Psoas muscle (tissue), 8 donors: Measurements from ENCODE around the gene TRAPPC1. TPM values are rescaled to one million over a fixed set of nuclear protein-coding genes. Genes with fewer than 3 reads are reported as not detected.

Experiments
- ATAC-seq, 4 donors: fragments of 200-7000 bp; cut with Tn5 transposase; one replicate each; pipeline ENCODE4 v1.9.1; 2020; ENCODE audit warnings: moderate library complexity in 3 of 4, mild to moderate bottlenecking in 2 of 4
- DNase-seq, 2 donors: peaks; one replicate each; pipeline ENCODE4 v3.0.0-alpha.2; 2020
- H3K27ac ChIP-seq: fragments of 200-600 bp; one replicate; pipeline ENCODE4 v1.8.0; 2022
- H3K27me3 ChIP-seq, 3 donors: fragments of 200-600 bp in 1 of 3; one replicate each; pipeline versions ENCODE4 v1.6.1 to v1.8.0; 2013 to 2022; ENCODE audit warnings: low read length in 2 of 3, mild to moderate bottlenecking in 2 of 3, moderate library complexity in 1 of 3; ENCODE audit not compliant: insufficient read depth in 3 of 3
- H3K36me3 ChIP-seq, 2 donors: fragments of 200-600 bp in 1 of 2; one replicate each; pipeline versions ENCODE4 v1.6.1 to v1.8.0; 2013 to 2022; ENCODE audit warnings: low read depth in 1 of 2, mild to moderate bottlenecking in 1 of 2, moderate library complexity in 1 of 2; ENCODE audit not compliant: insufficient read depth in 1 of 2
- H3K4me1 ChIP-seq: fragments of 200-600 bp; one replicate; pipeline ENCODE4 v1.8.0; 2022
- H3K4me3 ChIP-seq: fragments of 200-600 bp; one replicate; pipeline ENCODE4 v1.8.0; 2022; ENCODE audit warnings: mild to moderate bottlenecking
- H3K9me3 ChIP-seq: fragments of 200-600 bp; one replicate; pipeline ENCODE4 v1.8.0; 2022
- WGBS, 3 donors: extraction: QIAGEN DNeasy Blood & Tissue Kit; methylation state at CpG; one replicate each; pipeline versions ENCODE4 v1.1.6 to v1.1.7; 2013; 5-methylcytosine and 5-hydroxymethylcytosine counted together
- intact Hi-C, 2 donors: fragments of 100-400 bp; cut with DNase I; formaldehyde crosslinking; loops; one replicate each; pipeline versions ENCODE4 v1.11.0 to v1.14.2; 2022
- polyA plus RNA-seq, 3 donors: library from polyadenylated mRNA; stranded (reverse); fragments of 200-250 nt; gene quantifications; one replicate each; pipeline ENCODE4 v1.2.3, GENCODE V29; 2013
- total RNA-seq, 4 donors: library from RNA; stranded (reverse); fragmentation: NEBNext Ultra II Directional in 2 of 4; extraction: Animal tissue kit (Norgen Biotek cat#: 25700) in 2 of 4; gene quantifications; one replicate each; pipeline versions ENCODE4 v1.2.1 to v1.2.4, GENCODE V29; 2021 to 2023
- TF ChIP-seq, protein P1 (sequence below): fragments of 200-600 bp; IDR thresholded peaks from one replicate; pipeline ENCODE4 v1.8.0; 2022; ENCODE audit warnings: antibody characterized with exemption
- donor health status: healthy with polysubstance abuse.
- donor health status: DM: no; HTN: no; CAD: no; lungs with moderate emphysema.
- donor health status: Bipolar disorder and iron deficiency.
- donor health status: healthy.
- donor health status: DM: yes; HTN: yes; CAD: no.
- donor health status: DM: no; HTN: no; CAD: no.
- donor health status: DM: no; HTN: no; CAD: no.
- donor health status: DM: yes; HTN: yes; CAD: no.

TRAPPC1 gene
- total and polyA plus RNA-seq, 7 donors: 47.7 to 84.9 (median 76.1) TPM

DNA sequence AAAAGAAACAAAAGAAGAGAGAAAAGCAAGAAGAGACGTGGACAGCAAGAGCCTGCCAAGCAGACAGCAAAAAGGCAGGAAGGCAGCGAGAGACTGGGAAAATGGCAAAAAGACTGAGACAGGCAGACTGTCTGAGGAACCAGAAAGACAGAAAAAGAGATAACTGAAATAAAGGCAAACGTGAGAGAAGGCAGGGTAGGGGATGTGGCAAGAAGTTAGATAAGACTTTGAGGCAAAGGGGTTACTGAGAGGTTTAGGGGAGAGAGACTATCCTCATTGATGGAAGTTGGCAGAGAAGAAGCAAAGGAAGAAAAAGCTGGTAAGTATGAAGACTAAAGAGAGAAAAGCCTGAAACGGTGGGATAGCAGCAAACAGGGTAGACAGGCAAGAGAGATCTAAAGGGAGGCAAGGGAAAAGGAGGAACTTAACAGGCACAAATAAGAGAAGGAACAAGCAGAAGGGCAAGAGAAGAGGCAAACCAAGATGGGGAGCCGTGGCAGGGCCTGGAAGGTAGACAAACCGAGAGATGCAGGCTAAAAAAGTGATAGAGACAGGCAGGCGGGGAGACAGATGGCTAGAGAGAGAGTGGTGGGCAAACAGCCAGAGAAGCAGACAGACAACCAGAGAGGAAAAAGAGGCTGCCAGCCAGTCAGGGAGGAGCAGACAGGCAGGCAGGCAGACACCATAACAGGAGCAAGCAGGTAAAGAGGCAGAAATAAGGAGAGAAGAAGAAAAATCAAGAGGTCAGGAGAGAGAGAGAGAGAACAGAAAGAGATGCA is 50.3 kb downstream of the TRAPPC1 start:
- H3K27me3 ChIP-seq: peaks cover 0 to 53% (median 4%) of the 10 kb centered on the region in 3 donors
- no peaks in the 10 kb centered on the region for H3K9me3 ChIP-seq
- no peak overlapping the region for H3K4me3 ChIP-seq
- no peak overlapping the region for H3K27ac ChIP-seq
- no peaks in the 10 kb centered on the region for H3K36me3 ChIP-seq
- TF ChIP-seq, protein P1, sequence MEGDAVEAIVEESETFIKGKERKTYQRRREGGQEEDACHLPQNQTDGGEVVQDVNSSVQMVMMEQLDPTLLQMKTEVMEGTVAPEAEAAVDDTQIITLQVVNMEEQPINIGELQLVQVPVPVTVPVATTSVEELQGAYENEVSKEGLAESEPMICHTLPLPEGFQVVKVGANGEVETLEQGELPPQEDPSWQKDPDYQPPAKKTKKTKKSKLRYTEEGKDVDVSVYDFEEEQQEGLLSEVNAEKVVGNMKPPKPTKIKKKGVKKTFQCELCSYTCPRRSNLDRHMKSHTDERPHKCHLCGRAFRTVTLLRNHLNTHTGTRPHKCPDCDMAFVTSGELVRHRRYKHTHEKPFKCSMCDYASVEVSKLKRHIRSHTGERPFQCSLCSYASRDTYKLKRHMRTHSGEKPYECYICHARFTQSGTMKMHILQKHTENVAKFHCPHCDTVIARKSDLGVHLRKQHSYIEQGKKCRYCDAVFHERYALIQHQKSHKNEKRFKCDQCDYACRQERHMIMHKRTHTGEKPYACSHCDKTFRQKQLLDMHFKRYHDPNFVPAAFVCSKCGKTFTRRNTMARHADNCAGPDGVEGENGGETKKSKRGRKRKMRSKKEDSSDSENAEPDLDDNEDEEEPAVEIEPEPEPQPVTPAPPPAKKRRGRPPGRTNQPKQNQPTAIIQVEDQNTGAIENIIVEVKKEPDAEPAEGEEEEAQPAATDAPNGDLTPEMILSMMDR: no peak
- ATAC-seq: no peak
- WGBS, 3 donors: 43 to 49% (median 45%) methylated on average over 7 of the region's 7 CpGs
- no peak for DNase-seq
- intact Hi-C loops: no loop called here
- peaks cover 11% of the 10 kb centered on the region for H3K4me1 ChIP-seq

Other genes with a start within 250 kb of the TRAPPC1 start
- 10 to 100 TPM; 18.1 to 36.7 (median 19.4) TPM for gene TP53, start 244.5 kb downstream of the TRAPPC1 start, total RNA-seq
- gene TP53, start 244.5 kb downstream of the TRAPPC1 start, polyA plus RNA-seq: 10 to 100 TPM in 2 of 3 donors, 1 to 10 TPM in 1; 7.4 to 15.7 (median 10.6) TPM
- gene WRAP53, start 243.5 kb downstream of the TRAPPC1 start, total RNA-seq: 1 to 10 TPM; 4.5 to 6.6 (median 5.0) TPM
- 10 to 100 TPM in 2 of 3 donors, 1 to 10 TPM in 1; 6.5 to 14.4 (median 11.2) TPM for gene WRAP53, start 243.5 kb downstream of the TRAPPC1 start, polyA plus RNA-seq
- gene EFNB3, start 226.7 kb downstream of the TRAPPC1 start, total RNA-seq: under 1 TPM in 3 of 4 donors, not detected in 1; 0.11 to 0.37 (median 0.17) TPM
- under 1 TPM in 2 of 3 donors, not detected in 1; 0.09 to 0.12 TPM for gene EFNB3, start 226.7 kb downstream of the TRAPPC1 start, polyA plus RNA-seq
- gene DNAH2, start 214.2 kb downstream of the TRAPPC1 start, total RNA-seq: under 1 TPM; 0.04 to 0.10 (median 0.05) TPM
- under 1 TPM; 0.01 to 0.10 (median 0.08) TPM for gene DNAH2, start 214.2 kb downstream of the TRAPPC1 start, polyA plus RNA-seq
- 10 to 100 TPM; 11.8 to 26.0 (median 17.9) TPM for gene KDM6B, start 97.7 kb downstream of the TRAPPC1 start, total RNA-seq
- gene KDM6B, start 97.7 kb downstream of the TRAPPC1 start, polyA plus RNA-seq: 10 to 100 TPM in 1 of 3 donors, 1 to 10 TPM in 2; 2.8 to 16.6 (median 6.3) TPM
- 10 to 100 TPM; 16.3 to 31.3 (median 19.0) TPM for gene TMEM88, start 76.9 kb downstream of the TRAPPC1 start, total RNA-seq
- 10 to 100 TPM; 24.0 to 57.4 (median 42.6) TPM for gene TMEM88, start 76.9 kb downstream of the TRAPPC1 start, polyA plus RNA-seq
- gene NAA38, start 74.4 kb downstream of the TRAPPC1 start, total RNA-seq: 10 to 100 TPM; 60.8 to 95.4 (median 73.3) TPM
- gene NAA38, start 74.4 kb downstream of the TRAPPC1 start, polyA plus RNA-seq: 100 to 1,000 TPM; 104 to 148 (median 109) TPM
- gene CYB5D1, start 73.9 kb downstream of the TRAPPC1 start, total RNA-seq: 10 to 100 TPM in 2 of 4 donors, 1 to 10 TPM in 2; 9.9 to 11.9 (median 10.2) TPM
- 10 to 100 TPM in 2 of 3 donors, 1 to 10 TPM in 1; 7.1 to 31.7 (median 10.4) TPM for gene CYB5D1, start 73.9 kb downstream of the TRAPPC1 start, polyA plus RNA-seq
- 10 to 100 TPM in 1 of 4 donors, 1 to 10 TPM in 3; 5.8 to 13.1 (median 7.5) TPM for gene CHD3, start 43.2 kb downstream of the TRAPPC1 start, total RNA-seq
- gene CHD3, start 43.2 kb downstream of the TRAPPC1 start, polyA plus RNA-seq: 1 to 10 TPM; 3.3 to 6.9 (median 6.8) TPM
- gene RNF227, start 15.7 kb downstream of the TRAPPC1 start, total RNA-seq: 1 to 10 TPM in 2 of 4 donors, under 1 TPM in 2; 0.62 to 2.6 (median 1.0) TPM
- 1 to 10 TPM; 1.5 to 2.4 (median 1.6) TPM for gene RNF227, start 15.7 kb downstream of the TRAPPC1 start, polyA plus RNA-seq
- gene KCNAB3, start 2.1 kb downstream of the TRAPPC1 start, total RNA-seq: under 1 TPM in 3 of 4 donors, not detected in 1; 0.38 to 0.77 (median 0.57) TPM
- gene KCNAB3, start 2.1 kb downstream of the TRAPPC1 start, polyA plus RNA-seq: under 1 TPM; 0.18 to 0.52 (median 0.21) TPM
- gene CNTROB, start 260 bp upstream of the TRAPPC1 start, total RNA-seq: 1 to 10 TPM; 5.5 to 9.5 (median 7.4) TPM
- 1 to 10 TPM; 5.9 to 9.6 (median 8.8) TPM for gene CNTROB, start 260 bp upstream of the TRAPPC1 start, polyA plus RNA-seq
- gene GUCY2D, start 70.7 kb upstream of the TRAPPC1 start, total RNA-seq: not detected
- gene GUCY2D, start 70.7 kb upstream of the TRAPPC1 start, polyA plus RNA-seq: not detected
- gene ALOX15B, start 107.1 kb upstream of the TRAPPC1 start, total RNA-seq: under 1 TPM in 3 of 4 donors, not detected in 1; 0.13 to 0.42 (median 0.32) TPM
- 1 to 10 TPM in 1 of 3 donors, under 1 TPM in 1, not detected in 1; 0.09 to 1.1 TPM for gene ALOX15B, start 107.1 kb upstream of the TRAPPC1 start, polyA plus RNA-seq
- not detected for gene ALOX12B, start 155.8 kb upstream of the TRAPPC1 start, total RNA-seq
- not detected for gene ALOX12B, start 155.8 kb upstream of the TRAPPC1 start, polyA plus RNA-seq
- gene ALOXE3, start 186.6 kb upstream of the TRAPPC1 start, total RNA-seq: not detected
- under 1 TPM in 1 of 3 donors, not detected in 2; 0.42 TPM for gene ALOXE3, start 186.6 kb upstream of the TRAPPC1 start, polyA plus RNA-seq
- under 1 TPM in 1 of 4 donors, not detected in 3; 0.30 TPM for gene HES7, start 192.2 kb upstream of the TRAPPC1 start, total RNA-seq
- under 1 TPM in 1 of 3 donors, not detected in 2; 0.10 TPM for gene HES7, start 192.2 kb upstream of the TRAPPC1 start, polyA plus RNA-seq
- 100 to 1,000 TPM in 3 of 4 donors, 10 to 100 TPM in 1; 48.9 to 278 (median 166) TPM for gene PER1, start 220.5 kb upstream of the TRAPPC1 start, total RNA-seq
- gene PER1, start 220.5 kb upstream of the TRAPPC1 start, polyA plus RNA-seq: 100 to 1,000 TPM; 133 to 173 (median 145) TPM
- gene VAMP2, start 231.0 kb upstream of the TRAPPC1 start, total RNA-seq: 10 to 100 TPM; 39.7 to 59.2 (median 49.8) TPM
- gene VAMP2, start 231.0 kb upstream of the TRAPPC1 start, polyA plus RNA-seq: 10 to 100 TPM; 33.2 to 49.5 (median 35.2) TPM
- gene TMEM107, start 244.4 kb upstream of the TRAPPC1 start, total RNA-seq: 1 to 10 TPM; 1.2 to 4.7 (median 2.9) TPM
- gene TMEM107, start 244.4 kb upstream of the TRAPPC1 start, polyA plus RNA-seq: 1 to 10 TPM; 1.5 to 1.9 (median 1.8) TPM